ENCODE measurements around the gene AUTS2.

AUTS2 gene

GRCh38 chr7:69919426-69920111, 321.3 kb downstream of the AUTS2 start:
- H3K27me3 Mint-ChIP-seq, result no peaks in the 10 kb centered on the region
- H3K4me1 Mint-ChIP-seq, result peaks cover 6 to 18% of the 10 kb centered on the region in 2 donors
- H3K4me3 Mint-ChIP-seq, result no peak overlapping the region
- no peak for ATAC-seq (replicated peaks)
- no peak overlapping the region for H3K27ac Mint-ChIP-seq
- no peak for DNase-seq
- H3K9me3 Mint-ChIP-seq, result no peaks in the 10 kb centered on the region
- H3K36me3 Mint-ChIP-seq, result no peaks in the 10 kb centered on the region

GRCh38 chr7:69920797-69921196, 322.5 kb downstream of the AUTS2 start:
- H3K4me1 Mint-ChIP-seq, result peaks cover 6 to 18% of the 10 kb centered on the region in 2 donors
- H3K27me3 Mint-ChIP-seq, result no peaks in the 10 kb centered on the region
- H3K4me3 Mint-ChIP-seq, result no peak overlapping the region
- DNase-seq (no peak), ATAC-seq (replicated peaks) (no peak)
- peaks cover 0 to 2% of the 10 kb centered on the region in 2 donors for H3K9me3 Mint-ChIP-seq
- H3K27ac Mint-ChIP-seq, result no peak overlapping the region
- H3K36me3 Mint-ChIP-seq, result peaks cover 2 to 4% of the 10 kb centered on the region in 2 donors

- Mint-ChIP-seq H3K27me3 (no peaks in the 10 kb centered on the region), H3K4me1 (peaks cover 2 to 13% of the 10 kb centered on the region in 2 donors), H3K27ac (no peak overlapping the region), H3K4me3 (no peak overlapping the region), H3K9me3 (peaks cover 0 to 5% of the 10 kb centered on the region in 2 donors), H3K36me3 (peaks cover 2 to 4% of the 10 kb centered on the region in 2 donors)
- ATAC-seq (replicated peaks) (peak; percentile 39 to 52), DNase-seq (no peak)
These were observed 323.9 kb downstream of the AUTS2 start for GRCh38 chr7:69922026-69922803.

- no peak for DNase-seq
- ATAC-seq (replicated peaks), result no peak
- peaks cover 3 to 24% of the 10 kb centered on the region in 2 donors for H3K4me1 Mint-ChIP-seq
- H3K36me3 Mint-ChIP-seq, result peaks cover 16 to 17% of the 10 kb centered on the region in 2 donors
- H3K27ac Mint-ChIP-seq, result no peak overlapping the region
- H3K9me3 Mint-ChIP-seq, result peaks cover 0 to 5% of the 10 kb centered on the region in 2 donors
- no peaks in the 10 kb centered on the region for H3K27me3 Mint-ChIP-seq
- no peak overlapping the region for H3K4me3 Mint-ChIP-seq
These were observed 329.2 kb downstream of the AUTS2 start for GRCh38 chr7:69927461-69927860.

- ATAC-seq (replicated peaks), result no peak
- no peak for DNase-seq
- Mint-ChIP-seq H3K27me3 (no peaks in the 10 kb centered on the region), H3K9me3 (peaks cover 0 to 5% of the 10 kb centered on the region in 2 donors), H3K4me1 (peaks cover 3 to 22% of the 10 kb centered on the region in 2 donors), H3K4me3 (no peak overlapping the region), H3K36me3 (peaks cover 16 to 17% of the 10 kb centered on the region in 2 donors), H3K27ac (no peak overlapping the region)
These were observed 330.3 kb downstream of the AUTS2 start for GRCh38 chr7:69928621-69929020.

GRCh38 chr7:69929622-69930021, 331.3 kb downstream of the AUTS2 start:
- H3K36me3 Mint-ChIP-seq, result peaks cover 16 to 17% of the 10 kb centered on the region in 2 donors
- no peak overlapping the region for H3K4me3 Mint-ChIP-seq
- H3K9me3 Mint-ChIP-seq, result peaks cover 0 to 5% of the 10 kb centered on the region in 2 donors
- peaks cover 4 to 26% of the 10 kb centered on the region in 2 donors for H3K4me1 Mint-ChIP-seq
- DNase-seq (no peak), ATAC-seq (replicated peaks) (no peak)
- H3K27ac Mint-ChIP-seq, result no peak overlapping the region
- H3K27me3 Mint-ChIP-seq, result no peaks in the 10 kb centered on the region

- peak in 1 of 2 donors; percentile 55 for ATAC-seq (replicated peaks)
- Mint-ChIP-seq H3K4me1 (peaks cover 12 to 37% of the 10 kb centered on the region in 2 donors), H3K36me3 (peaks cover 13 to 14% of the 10 kb centered on the region in 2 donors), H3K27me3 (no peaks in the 10 kb centered on the region), H3K27ac (no peak overlapping the region), H3K9me3 (no peaks in the 10 kb centered on the region), H3K4me3 (no peak overlapping the region)
- no peak for DNase-seq
These were observed 333.9 kb downstream of the AUTS2 start for GRCh38 chr7:69932034-69932628.

- Mint-ChIP-seq H3K4me3 (no peak overlapping the region), H3K27ac (no peak overlapping the region), H3K9me3 (no peaks in the 10 kb centered on the region), H3K27me3 (no peaks in the 10 kb centered on the region), H3K4me1 (peaks cover 12 to 30% of the 10 kb centered on the region in 2 donors), H3K36me3 (peaks cover 0 to 1% of the 10 kb centered on the region in 2 donors)
- no peak for ATAC-seq (replicated peaks)
- DNase-seq, result no peak
These were observed 336.0 kb downstream of the AUTS2 start for GRCh38 chr7:69934144-69934903.

GRCh38 chr7:69935107-69935506, 336.8 kb downstream of the AUTS2 start:
- DNase-seq (no peak), ATAC-seq (replicated peaks) (no peak)
- H3K4me1 Mint-ChIP-seq, result peaks cover 11 to 25% of the 10 kb centered on the region in 2 donors
- no peak overlapping the region for H3K4me3 Mint-ChIP-seq
- no peaks in the 10 kb centered on the region for H3K27me3 Mint-ChIP-seq
- H3K27ac Mint-ChIP-seq, result no peak overlapping the region
- no peaks in the 10 kb centered on the region for H3K36me3 Mint-ChIP-seq
- no peaks in the 10 kb centered on the region for H3K9me3 Mint-ChIP-seq

GRCh38 chr7:69937097-69937496, 338.8 kb downstream of the AUTS2 start:
- Mint-ChIP-seq H3K36me3 (no peaks in the 10 kb centered on the region), H3K9me3 (no peaks in the 10 kb centered on the region), H3K4me1 (peaks cover 18 to 32% of the 10 kb centered on the region in 2 donors), H3K4me3 (no peak overlapping the region), H3K27me3 (no peaks in the 10 kb centered on the region), H3K27ac (no peak overlapping the region)
- DNase-seq (no peak), ATAC-seq (replicated peaks) (no peak)

- no peak for ATAC-seq (replicated peaks)
- Mint-ChIP-seq H3K27ac (no peak overlapping the region), H3K36me3 (no peaks in the 10 kb centered on the region)
These were observed 341.0 kb downstream of the AUTS2 start for GRCh38 chr7:69939317-69939716.

GRCh38 chr7:69941077-69941651, 342.9 kb downstream of the AUTS2 start:
- ATAC-seq (replicated peaks), result no peak
- H3K27me3 Mint-ChIP-seq, result no peaks in the 10 kb centered on the region
- no peak overlapping the region for H3K27ac Mint-ChIP-seq
- no peak for DNase-seq
- H3K36me3 Mint-ChIP-seq, result no peaks in the 10 kb centered on the region
- H3K4me1 Mint-ChIP-seq, result peaks cover 11 to 24% of the 10 kb centered on the region in 2 donors
- no peaks in the 10 kb centered on the region for H3K9me3 Mint-ChIP-seq
- no peak overlapping the region for H3K4me3 Mint-ChIP-seq

More at GRCh38 chr7:69939317-69939716, 341.0 kb downstream of the AUTS2 start:
- H3K4me1 Mint-ChIP-seq, result peaks cover 18 to 32% of the 10 kb centered on the region in 2 donors
- DNase-seq, result no peak
- no peaks in the 10 kb centered on the region for H3K27me3 Mint-ChIP-seq
- no peaks in the 10 kb centered on the region for H3K9me3 Mint-ChIP-seq
- no peak overlapping the region for H3K4me3 Mint-ChIP-seq

- no peak for DNase-seq
- no peaks in the 10 kb centered on the region for H3K9me3 Mint-ChIP-seq
- no peak overlapping the region for H3K4me3 Mint-ChIP-seq
- ATAC-seq (replicated peaks), result no peak
- no peaks in the 10 kb centered on the region for H3K27me3 Mint-ChIP-seq
- no peaks in the 10 kb centered on the region for H3K36me3 Mint-ChIP-seq
- peaks cover 11 to 24% of the 10 kb centered on the region in 2 donors for H3K4me1 Mint-ChIP-seq
- no peak overlapping the region for H3K27ac Mint-ChIP-seq
These were observed 344.3 kb downstream of the AUTS2 start for GRCh38 chr7:69942573-69942972.

GRCh38 chr7:69946901-69947300, 348.6 kb downstream of the AUTS2 start:
- H3K36me3 Mint-ChIP-seq, result no peaks in the 10 kb centered on the region
- no peaks in the 10 kb centered on the region for H3K9me3 Mint-ChIP-seq
- H3K27me3 Mint-ChIP-seq, result no peaks in the 10 kb centered on the region
- ATAC-seq (replicated peaks) (no peak), DNase-seq (no peak)
- H3K4me3 Mint-ChIP-seq, result no peak overlapping the region
- peaks cover 6 to 18% of the 10 kb centered on the region in 2 donors for H3K4me1 Mint-ChIP-seq
- H3K27ac Mint-ChIP-seq, result no peak overlapping the region
